ENCODE data around the gene EXOC3L1.

The EXOC3L1 gene

DNA sequence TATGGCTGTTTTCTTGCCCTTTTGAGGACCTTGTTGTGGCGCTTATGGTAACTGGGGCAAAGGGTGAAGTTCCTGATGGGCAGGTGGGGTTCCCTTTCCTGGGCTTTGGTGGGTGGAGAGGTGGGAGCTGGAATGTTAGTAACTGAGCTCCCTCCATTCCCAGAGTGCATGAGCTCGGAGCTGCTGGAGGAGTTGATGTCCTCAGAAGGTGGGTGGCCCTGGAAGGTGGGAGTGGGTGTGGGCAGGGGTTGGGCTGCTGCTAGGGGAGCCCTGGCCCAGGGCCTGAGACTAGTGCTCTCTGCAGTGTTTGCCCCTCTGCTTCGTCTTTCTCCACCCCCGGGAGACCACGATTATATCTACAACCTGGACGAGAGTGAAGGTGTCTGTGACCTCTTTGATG lies 7.8 kb upstream of the EXOC3L1 start:
- DNase-seq (ENCODE audit: low read depth, low spot score): no peak

DNA sequence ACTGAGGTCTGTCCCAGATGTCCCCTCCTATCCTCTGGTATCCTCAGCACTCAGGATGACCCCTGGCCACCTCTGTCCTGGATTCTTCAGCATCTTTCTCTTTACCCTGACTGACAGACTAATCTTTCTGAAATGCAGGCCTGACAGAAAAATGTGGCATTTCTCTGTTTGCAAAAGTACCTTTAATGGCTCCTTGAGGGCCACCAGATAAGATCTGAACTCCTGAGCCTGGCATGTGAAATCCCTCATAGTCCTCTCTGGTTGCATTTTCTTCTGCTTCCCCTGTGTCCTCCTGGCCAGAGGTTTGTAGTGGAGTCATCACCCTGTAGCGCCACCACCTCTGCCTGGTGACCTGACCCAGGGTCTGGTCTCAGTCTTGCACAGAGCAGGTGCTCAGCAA lies 6.9 kb upstream of the EXOC3L1 start:
- DNase-seq (ENCODE audit: low read depth, low spot score): no peak

DNA sequence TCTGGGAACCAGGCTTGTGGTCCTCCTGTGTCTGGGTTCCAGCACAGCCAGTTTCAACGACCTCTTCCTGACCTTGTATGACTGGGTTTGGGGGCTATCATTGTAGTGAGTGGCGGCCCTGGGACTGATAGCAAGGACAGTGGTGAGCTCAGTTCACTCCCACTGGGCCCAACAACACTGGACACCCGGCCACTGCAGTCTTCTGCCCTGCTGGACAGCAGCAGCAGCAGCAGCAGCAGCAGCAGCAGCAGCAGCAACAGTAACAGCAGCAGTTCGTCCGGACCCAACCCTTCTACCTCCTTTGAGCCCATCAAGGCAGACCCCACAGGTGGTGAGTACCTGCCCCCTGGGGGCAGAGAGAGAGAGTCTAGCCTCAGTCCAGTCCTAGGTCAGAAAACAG lies 5.7 kb upstream of the EXOC3L1 start:
- DNase-seq (ENCODE audit: low read depth, low spot score): no peak

DNA sequence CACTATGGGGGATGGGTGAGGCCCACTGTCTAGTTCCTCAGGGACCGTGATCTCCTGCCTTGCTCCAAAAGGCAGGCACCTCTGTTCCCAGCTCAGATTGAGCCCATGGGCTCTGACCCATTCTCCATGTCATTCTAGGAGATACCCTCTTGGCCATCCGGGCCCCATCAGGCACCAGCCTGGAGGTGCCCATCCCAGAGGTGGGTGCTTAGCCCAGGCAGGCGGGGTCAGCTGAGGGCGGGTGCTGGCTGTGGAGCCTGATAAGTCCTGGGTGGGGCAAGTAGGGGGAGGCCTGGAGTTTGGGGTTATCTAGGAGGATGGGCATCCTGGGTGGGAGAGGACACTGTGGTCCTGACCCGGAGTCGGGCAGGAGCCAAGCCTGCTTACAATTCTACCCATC lies 4.3 kb upstream of the EXOC3L1 start:
- no peak for DNase-seq (ENCODE audit: low read depth, low spot score)

DNA sequence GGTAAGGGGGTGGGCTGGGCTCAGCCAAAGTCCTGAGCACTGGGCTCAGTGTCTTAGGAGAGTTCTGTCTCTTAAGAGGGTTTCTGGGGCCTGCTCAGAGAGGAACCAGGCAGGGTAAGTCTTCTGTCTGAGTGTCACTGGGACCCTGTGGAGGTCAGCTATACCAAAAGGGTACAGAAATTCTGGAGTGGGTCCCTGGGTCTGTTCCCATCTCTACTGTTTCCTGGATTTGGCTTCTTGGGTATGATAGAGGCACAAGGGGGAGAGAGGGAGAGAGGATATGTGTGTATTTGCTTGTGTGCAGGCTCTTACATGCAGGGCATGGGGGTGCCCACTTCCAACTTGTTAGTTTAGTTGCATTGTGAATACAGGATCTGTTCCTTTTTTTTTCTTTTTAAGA lies 3.6 kb upstream of the EXOC3L1 start:
- no peak for DNase-seq (ENCODE audit: low read depth, low spot score)

DNA sequence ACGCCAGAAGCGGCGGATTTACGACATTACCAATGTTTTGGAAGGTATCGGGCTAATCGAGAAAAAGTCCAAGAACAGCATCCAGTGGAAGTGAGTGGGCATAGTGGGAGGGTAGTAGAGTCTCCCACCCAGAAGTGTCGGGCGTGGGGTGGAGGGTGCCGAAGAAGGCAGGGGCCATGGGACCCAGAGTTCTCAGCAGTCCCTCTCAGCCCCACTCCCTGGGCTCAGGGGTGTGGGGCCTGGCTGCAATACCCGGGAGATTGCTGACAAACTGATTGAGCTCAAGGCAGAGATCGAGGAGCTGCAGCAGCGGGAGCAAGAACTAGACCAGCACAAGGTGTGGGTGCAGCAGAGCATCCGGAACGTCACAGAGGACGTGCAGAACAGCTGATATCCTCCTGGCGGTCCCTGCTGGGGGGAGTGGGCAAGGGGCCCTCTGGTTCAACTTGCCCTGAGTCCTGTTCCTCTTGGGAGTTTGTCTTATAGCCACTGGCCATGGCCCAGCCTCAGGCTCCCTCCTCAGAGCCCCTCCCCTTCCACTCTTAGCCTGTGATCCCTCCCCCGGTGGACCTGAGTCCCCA lies 2.9 kb upstream of the EXOC3L1 start:
- no peak for DNase-seq (ENCODE audit: low read depth, low spot score)

DNA sequence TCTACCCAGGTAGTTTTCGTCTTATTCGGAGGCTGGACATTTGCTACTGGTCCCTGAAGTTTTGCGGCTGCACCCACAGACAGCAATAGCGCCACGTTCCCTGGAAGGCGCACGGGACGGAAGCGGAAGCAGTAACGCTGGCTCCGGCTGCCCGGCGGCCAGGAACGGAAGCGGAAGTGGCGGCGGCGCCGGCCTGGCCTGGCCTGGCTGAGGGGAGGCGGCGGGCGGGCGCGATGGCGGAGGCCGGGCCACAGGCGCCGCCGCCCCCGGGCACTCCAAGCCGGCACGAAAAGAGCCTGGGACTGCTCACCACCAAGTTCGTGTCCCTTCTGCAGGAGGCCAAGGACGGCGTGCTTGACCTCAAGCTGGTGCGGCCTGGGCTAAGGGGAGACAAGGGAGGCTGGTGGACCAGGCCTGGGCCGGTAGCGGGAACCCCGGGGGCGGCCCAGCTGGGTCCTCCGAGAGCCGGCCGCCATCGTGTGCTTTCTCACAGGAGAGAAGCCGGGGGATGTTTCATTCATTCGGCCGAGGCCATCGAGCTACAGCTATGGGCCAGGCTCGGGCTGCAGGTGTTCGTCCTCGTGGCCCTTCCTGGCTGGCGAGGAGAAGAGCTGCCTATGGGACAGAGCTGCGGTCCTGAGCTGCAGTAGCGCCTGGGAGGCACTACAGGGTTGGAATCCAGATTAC lies 2.2 kb upstream of the EXOC3L1 start, which contains the start of gene E2F4:
E2F4 (plus strand) TSS at position 161 of the 687 bp plus-strand sequence; CDS start at position 234, 73 bp downstream.
- peak; percentile 75 for DNase-seq (ENCODE audit: low read depth, low spot score)

DNA sequence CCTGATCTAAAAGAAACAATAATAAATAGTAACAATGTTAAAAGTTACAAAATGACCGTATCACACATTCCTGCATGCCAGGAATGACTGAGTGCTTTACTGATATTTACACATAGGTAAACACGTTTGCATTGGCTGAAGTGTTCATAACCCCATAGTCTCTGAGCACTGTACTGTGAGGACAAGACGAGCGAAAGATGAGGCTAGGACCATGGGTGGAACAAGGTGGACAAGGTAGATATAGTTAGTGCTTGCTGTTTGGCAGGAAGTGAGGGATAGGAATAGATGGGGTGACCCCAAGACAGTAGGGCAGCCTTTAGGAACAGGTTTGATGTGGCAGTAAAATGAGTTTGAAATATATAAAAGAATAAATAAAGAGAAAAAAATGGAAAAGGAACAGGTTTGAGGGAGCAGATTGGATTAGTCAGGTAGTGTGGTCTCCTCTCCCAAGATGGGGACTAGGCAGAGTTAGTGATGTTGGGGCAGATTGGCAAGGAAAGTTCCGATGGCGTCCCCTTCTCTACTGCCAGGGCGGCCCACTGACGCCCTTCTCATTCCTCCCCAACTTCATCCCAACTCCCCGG lies 1.6 kb upstream of the EXOC3L1 start:
- no peak for DNase-seq (ENCODE audit: low read depth, low spot score)

DNA sequence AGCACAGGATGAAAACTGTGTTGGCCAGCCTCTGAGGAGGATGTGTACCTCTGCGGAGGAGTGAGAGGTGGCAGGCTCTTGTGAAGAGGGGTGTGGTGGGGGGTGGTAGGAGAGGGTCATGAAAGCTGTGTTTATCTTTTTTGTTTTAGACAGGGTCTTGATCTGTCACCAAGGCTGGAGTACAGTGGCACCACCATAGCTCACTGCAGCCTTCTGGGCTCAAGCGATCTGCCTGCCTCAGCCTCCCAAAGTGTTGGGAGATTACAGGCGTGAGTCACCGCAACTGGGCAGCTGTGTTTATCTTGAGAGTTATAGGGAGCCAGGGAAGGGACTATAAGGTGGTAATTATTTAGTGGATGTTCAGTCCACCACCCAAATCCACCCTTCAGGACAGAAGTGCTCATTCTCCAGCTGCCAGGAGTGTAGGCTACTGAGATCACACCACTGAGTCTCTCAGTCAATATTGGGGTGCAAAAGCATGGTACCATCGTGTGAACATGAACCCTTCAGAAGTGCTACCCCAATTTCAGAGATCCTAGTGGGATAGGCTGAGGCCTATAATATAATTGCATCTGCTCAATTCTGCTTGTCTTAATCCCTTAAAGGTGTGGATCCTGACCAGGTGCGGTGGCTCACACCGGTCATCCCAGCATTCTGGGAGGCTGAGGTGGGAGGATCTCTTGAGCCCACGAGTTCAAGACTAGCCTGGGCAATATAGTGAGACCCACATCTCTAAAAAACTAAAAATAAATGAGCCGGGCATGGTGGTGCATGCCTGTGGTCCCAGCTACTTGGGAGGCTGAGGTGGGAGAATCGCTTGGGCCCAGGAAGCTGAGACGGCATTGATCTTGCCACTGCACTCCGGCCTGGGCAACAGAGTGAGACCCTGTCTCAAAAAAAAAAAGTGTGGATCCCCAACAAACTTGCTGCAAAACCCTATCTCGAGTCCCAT lies 788 bp upstream of the EXOC3L1 start:
- no peak for DNase-seq (ENCODE audit: low read depth, low spot score)

DNA sequence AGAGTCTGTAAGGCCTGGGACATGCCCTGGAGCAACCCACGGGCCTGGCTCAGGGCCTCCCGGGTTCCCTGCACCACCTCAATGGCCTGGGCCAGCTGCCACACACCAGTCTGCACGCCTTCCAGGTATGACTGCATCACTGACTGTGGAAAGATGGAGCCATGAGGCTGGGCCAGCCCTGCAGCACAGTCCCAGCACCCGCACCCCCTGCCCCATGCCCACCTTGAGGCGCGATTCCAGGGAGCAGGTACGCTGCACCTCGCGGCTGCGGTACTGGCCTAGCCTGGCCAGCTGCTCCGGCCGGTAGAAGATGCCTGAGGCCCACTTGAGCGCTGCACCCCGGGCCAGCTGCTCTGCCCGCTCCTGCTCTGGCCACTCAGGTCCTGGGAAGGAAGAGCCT lies 1.1 kb downstream of the EXOC3L1 start:
- DNase-seq (ENCODE audit: low read depth, low spot score): no peak

DNA sequence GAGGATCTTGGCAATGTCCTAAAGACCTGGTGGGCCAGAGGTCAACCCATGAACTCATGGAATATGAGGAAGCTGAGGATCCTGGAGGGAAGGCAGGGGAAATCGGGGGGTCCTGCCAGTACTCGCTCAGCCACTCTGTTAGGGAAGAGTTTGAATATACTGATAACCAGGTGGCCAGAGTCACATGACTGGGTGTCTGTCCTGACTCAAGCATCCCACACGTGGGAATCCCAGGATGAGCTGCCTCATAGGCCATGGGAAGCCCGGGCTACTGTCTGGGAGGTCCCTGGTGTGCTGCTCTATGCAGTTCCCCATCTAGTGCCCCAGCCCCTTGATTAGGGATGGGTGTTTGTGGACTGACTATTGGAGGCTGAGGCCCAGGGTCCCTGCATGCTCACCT lies 1.6 kb downstream of the EXOC3L1 start:
- no peak for DNase-seq (ENCODE audit: low read depth, low spot score)

DNA sequence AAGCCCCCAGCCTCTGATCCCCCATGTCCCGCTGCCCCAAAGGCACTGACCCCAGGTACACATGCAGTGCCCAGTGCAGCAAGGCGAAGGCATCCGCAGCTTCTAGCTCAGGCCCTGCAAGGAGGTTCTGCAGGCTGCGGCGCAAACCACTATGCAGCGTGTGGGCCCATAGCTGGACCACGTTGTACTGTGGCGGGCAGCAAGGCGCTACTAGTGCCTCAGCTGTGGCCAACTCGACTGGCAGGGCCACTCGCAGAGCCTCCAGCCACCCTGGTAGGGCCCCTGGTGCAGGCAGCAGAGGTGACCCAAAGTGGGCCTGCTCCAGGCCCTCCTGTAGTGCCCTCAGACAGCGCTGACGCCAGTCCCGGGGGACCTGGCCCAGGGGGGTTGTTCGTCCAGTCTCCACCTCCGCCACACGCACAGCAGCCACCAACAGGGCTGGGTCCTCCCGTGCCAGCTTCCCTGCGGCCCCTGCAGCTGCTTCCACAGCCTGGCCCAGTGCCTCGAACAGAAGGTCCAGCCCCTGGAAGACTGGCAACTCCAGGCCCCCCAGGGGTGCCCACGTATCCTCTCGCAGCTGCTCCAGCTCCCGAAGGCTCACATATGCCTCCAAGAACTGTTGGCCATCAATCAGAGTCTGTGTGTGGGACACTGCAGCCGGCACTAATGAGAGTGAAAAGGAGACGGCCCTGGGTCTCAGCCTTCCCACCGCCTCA lies 2.6 kb downstream of the EXOC3L1 start:
- no peak for DNase-seq (ENCODE audit: low read depth, low spot score)

DNA sequence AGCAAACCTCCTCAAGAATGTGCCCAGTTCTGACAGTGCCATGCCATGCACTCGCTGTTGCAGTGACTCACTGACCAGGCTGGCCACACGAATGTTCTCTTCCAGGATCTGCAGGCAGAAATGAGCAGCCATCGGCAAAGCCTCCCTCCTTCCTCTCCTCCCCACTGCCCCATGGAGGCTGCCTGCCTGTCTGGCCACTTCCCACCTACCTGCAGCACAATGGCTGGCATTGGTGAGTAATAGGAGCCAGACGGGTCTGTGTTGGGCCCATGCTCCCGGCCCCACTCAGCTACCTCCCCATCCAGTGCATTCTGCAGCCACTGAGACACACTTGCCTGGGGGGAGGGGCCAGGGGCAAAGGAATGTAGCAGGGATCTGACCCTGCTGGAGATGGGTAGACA lies 3.4 kb downstream of the EXOC3L1 start:
- DNase-seq (ENCODE audit: low read depth, low spot score): no peak

DNA sequence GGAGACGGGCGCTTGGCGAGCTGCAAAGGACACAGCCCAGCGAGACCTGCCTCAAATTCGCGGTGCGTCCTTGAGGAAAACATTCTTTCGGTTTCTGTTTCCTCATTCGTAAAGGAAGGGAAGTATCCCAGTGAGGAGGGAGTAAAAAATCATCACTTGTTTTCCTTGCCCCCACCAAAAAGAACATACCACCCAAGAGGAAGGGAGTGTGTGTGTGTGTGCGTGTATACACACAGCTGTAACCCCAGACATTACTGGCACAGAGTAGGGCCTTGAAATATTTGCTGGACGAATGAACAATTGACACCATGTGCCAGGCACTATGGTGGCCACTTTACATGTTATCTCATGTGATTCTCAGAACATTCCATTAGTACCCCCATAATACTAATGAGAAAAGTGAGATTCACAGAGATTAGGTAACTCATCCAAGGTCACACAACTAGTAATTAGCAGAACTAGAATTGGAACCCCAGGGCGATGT lies 4.2 kb downstream of the EXOC3L1 start:
- no peak for DNase-seq (ENCODE audit: low read depth, low spot score)

DNA sequence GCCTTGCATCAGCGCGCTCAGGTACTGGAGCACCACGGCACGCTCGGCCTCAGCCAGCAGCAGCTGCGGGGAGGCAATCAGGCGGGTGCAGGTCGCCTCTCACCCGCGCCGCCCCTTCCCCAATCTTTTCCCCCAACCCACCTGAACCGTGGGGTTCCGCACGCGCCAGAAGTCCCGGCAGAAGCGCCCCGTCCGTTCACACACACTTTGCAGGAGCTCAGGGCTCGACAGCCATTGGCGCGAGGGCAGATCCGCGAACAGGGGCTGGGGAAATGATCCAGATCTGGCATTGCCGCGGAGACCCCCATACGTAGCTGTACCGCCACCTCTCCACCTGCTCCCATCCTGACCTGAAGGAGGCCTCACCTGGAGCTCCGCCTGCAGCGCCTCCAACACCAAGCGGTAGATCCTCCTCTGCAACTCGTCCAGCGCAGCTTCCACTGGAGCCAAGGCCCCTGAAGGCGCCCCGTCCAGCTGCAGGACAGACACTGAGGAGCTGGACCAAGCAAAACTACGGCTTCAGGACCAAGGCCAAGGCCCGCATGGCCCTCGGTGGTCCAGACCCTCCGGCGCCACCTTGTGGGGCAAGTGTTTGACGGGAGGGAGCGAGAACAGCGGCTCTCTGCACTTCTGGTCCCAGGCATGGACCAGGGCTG lies 4.8 kb downstream of the EXOC3L1 start:
- peak; percentile 71 for DNase-seq (ENCODE audit: low read depth, low spot score)

DNA sequence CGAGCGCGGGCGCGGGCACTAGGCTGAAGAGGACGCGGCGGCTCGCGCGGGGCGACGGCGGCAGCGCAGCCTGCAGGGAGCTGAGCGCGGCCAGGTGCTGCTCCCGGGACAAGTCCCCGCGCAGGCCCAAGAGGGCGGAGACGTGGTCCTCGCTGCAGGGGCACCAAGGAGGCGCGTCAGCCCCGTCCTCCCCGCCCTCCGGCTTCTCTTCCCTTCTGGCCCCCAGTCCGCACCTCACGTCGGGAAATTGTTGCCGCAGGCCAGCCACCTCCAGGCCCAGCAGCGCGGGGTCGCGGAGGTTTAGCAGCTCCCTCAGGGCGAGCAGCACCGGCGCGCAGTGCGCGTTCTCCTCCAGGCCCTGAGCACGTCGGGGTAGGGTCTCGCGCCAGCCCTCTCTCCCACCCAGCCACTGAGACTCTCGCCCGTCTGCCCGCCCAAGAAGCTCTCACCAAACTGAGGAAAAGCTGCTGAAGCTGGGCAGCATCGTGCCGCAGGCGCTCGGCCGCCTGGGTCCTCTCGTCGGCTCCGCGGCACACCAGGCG lies 5.4 kb downstream of the EXOC3L1 start:
- DNase-seq (ENCODE audit: low read depth, low spot score): no peak

DNA sequence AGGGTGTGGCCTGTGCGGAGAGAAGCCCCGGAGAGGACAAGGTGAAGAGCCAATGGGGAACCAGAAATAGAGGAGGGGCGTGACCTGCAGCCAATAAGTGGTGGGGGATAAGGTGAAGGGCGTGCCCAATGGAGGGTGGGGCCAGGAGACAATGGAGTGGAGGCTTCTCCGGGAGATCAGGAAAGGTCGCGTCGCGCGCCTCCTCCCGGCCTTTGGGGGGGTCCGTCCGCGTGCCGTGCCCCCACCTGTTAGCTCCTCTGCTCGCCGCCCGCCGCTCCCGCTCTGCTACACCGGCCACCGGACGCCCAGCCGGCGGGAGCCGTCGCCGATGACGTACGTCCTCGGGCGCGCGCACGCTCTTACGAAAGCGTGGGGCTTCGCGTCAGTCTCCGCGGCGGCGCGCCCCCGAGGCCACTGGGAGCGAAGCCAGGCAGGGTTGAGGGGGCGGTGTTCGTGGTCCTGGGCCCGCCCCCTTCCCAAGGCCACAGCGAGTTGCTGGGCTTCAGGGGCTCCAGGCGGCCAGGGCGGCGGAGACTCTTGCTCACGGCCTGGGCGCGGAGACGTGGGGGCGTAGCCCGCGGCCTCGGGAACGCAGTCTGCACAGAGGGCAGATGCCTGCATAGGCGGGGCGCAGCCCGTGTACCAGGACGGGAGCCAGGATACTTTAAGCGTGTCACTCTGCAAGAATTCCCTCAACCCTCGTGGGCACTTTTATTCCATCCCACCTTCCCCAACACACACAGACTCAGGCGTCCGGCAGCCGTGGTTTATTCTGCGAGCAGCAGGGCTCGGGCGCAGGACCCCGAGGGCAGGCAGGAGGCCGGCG lies 6.1 kb downstream of the EXOC3L1 start, which contains the start of gene MATCAP1:
MATCAP1 (minus strand) TSS at position 337 of the 826 bp plus-strand sequence. CDS start 3,353 bp downstream, outside the sequence.
- peak; percentile 86 for DNase-seq (ENCODE audit: low read depth, low spot score)

DNA sequence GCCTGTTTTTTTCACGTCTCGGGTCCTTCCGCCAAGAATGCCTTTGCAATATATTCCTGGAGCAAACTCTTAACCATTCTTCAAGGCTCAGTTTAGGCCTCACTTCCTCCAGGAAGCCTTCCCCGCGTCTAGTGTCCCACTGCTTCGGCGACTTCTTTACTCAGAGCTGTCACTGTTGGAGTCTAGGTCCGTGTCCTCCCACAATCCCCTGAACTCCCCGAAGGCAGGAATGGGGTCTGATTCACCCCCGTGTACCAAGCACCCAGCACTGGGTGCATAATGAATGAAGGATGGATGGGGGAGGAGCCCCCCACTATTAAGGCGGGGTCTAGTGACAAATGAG lies 6.7 kb downstream of the EXOC3L1 start:
- DNase-seq (ENCODE audit: low read depth, low spot score): no peak

DNA sequence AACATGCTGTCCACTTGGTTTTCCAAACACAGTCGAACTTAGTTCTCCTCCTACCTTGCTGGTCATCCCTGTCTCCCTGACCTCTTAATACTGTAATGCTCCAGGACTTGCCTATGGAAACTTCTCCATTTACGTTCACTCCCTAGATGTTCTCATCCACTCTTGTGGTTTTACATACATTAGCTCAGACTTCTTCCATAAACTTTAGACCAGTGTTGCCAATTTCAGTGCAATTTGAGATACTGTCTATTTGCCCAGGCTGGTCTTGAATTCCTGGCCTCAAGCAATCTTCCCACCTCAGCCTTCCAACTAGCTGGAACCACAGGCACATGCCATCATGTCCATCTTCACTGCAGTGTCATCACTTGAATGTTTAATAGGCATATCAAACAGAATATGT lies 7.6 kb downstream of the EXOC3L1 start:
- DNase-seq (ENCODE audit: low read depth, low spot score): no peak

DNA sequence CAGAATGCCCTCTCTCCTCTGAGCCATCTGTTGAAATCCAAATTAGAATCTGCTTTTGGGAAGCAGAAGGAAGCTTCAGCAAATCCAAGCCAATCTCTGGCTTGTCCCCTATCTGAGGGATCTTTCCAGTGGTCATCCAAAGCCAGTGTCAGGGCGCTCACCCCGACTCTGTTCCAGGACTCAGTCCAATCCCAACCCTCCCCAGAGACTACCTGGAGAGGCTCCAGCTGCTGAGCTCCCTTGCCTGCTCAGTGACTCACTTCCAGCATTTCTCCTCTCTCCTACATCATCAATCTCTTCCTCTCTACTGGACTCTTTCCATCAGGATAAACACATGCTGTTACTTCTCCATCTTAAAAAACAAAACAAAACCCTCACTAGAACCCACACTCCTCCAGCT lies 8.6 kb downstream of the EXOC3L1 start:
- no peak for DNase-seq (ENCODE audit: low read depth, low spot score)
